Activated gamma-delta T cell treated with anti-CD3 and anti-CD28 coated beads, Interleukin-2, amount 50 U/mL, for 16 hours (primary cell): ENCODE results near the gene MT3.

Experiments used
- DNase-seq: peaks from one replicate; pipeline ENCODE4 v3.0.0-alpha.2; 2020; ENCODE audit warnings: low read depth

The MT3 gene

GRCh38 chr16:56631197-56631596, 41.9 kb downstream of the MT3 start:
- no peak for DNase-seq

DNA sequence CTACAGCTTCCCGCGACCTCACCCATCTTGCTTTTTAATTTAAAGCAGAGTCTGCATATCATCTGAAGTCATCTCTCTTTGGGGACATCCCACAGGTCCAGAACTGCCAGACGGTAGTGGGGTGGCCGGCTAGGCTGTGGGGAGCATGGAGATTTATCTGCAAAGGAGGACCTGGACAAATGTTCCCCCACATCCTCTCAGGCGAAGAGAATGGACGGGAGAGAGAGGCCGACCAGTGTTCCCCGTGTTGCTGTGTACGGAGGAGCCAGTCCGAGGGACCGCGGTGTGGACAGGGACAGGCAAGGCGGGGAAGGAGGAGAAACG, 42.5 kb downstream of the MT3 start:
- DNase-seq, result no peak

DNA sequence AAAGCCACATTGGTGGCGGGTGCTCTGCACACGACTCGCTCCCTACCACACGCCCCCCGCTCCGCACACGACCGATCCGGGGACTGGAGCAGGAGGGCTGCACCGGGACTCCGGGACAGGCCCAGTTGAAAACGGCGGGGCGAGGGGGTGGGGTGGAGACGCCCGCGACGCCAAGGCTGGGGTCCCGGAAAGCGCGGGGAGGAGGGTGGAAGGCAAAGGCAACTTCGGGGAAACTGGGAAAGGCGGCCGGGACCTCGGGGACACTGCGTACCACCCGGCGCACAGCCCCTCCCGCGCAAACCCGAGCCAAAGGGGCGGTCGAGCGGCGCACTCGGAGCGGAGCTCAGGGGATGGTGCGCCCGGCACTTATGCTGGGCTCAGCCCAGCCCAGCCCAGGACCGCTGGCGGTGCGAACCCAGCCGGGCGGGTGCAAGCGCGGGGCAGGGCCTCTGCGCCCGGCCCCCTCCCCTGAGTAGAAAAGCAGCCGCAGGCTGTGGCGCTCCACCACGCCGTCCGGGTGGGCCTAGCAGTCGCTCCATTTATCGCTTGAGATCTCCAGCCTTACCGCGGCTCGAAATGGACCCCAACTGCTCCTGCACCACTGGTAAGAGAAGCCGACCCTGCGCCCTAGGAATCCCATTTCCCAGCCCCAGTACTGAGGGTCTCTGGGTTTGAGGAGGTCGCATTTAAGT, 43.0 kb downstream of the MT3 start, which contains the start of gene MT1M:
MT1M (plus strand) TSS at position 504 of the 692 bp plus-strand sequence; CDS start at position 577, 73 bp downstream.
- DNase-seq, result no peak

DNA sequence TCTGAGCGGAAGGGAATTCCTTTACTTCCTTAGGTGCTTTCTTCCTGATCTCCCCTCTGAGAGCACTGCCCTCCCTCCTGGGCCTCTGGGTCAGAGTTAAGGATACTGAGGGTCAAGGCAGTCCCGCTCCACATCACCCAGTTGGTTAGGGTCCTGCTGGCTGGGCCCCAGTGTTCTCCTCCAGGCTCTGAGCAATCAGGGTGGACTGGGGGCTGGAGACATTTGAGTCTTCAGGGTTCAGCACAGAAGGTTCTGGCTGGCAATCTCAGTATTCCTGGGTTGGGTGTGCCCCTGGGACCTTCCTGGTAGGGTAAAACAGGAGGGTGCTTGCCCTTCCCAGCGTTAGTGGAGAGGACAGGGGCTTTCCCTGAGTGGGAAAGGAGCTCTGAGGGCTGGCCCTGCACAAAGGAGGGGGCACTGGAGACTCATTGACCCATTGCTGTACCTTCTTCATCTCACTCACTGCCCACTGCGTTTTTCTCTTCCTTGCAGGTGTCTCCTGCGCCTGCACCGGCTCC, 43.6 kb downstream of the MT3 start:
- DNase-seq, result no peak

DNA sequence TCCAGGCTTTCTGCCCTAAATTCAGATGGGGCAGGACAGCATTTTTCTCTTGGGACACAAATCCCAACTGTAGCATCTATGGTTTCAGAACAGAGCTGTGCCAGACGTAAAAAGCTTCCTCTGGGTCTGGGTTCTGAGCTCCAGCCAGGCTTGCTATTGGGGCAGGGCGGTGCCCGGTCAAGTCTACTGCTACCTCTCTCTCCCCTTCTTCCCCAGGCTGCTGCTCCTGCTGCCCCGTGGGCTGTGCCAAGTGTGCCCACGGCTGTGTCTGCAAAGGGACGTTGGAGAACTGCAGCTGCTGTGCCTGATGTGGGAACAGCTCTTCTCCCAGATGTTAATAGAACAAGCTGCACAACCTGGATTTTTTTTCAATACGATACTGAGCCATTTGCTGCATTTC, 44.2 kb downstream of the MT3 start:
- DNase-seq, result no peak

GRCh38 chr16:56634715-56635440, 45.5 kb downstream of the MT3 start:
- no peak for DNase-seq

- DNase-seq, result no peak
Measured at GRCh38 chr16:56635441-56635967, 46.2 kb downstream of the MT3 start.

DNA sequence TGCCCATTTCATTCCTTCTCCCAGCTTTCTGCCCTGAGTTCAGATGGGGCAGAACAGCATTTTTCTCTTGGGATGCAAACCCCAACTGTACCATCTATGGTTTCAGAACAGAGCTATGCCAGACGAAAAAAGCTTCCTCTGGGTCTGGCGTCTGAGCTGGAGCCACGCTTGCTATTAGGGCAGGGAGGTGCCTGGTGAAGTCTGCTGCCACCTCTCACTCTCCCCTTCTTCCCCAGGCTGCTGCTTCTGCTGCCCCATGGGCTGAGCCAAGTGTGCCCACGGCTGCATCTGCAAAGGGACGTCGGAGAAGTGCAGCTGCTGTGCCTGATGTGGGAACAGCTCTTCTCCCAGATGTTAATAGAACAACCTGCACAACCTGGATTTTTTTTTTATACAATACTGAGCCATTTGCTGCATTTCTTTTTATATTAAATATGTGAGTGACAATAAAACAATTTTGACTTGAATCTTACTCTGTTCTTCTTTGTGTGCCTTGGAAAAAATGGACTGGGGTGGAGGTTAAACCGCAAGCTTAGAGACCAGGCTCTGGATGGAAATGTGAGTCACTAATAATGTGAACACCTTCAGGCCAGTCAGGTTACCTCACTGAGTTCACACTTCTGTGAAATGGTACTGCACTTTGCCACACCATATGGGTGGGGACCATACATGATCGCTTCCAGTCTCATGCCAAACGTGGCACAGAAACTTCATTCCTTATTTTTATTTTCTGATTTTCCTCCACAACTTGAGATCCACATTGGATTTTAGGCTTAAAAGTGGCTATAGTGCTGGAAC, 47.5 kb downstream of the MT3 start:
- no peak for DNase-seq

- no peak for DNase-seq
Measured at GRCh38 chr16:56637814-56638750, 48.8 kb downstream of the MT3 start, which contains the start of gene MT1A. Gene MT1A (plus strand): TSS chr16:56638666. CDS start chr16:56638739, 73 bp downstream.

DNA sequence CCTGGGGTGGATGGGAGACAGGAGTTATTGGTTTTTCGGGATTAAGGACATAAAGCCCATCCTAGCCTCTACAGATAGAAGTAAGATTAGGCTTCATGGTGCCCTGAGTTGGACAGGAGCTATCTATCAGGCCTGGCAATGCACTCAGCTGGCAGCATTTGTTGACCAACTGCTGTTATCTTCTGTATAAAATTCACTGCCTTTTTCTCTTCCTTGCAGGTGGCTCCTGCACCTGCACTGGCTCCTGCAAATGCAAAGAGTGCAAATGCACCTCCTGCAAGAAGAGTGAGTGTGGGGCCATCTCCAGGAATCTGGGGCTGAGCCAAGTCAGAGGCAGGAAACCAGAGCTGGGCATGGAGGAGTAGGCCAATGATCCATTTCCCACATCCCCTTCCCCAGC, 49.7 kb downstream of the MT3 start:
- no peak for DNase-seq

- DNase-seq, result no peak
Measured at GRCh38 chr16:56640076-56640475, 50.7 kb downstream of the MT3 start.
